CD8-positive, alpha-beta memory T cell (primary cell): ENCODE data around the gene CCDC194. TPM values are rescaled to one million over a fixed set of nuclear protein-coding genes. Genes with fewer than 3 reads are reported as not detected.
A peak's percentile ranks its signal among the peaks of the same experiment; 100 is the strongest.

Source experiments
- CTCF ChIA-PET: fragments of 350-600 bp; sonication (Branson Sonifier 250); formaldehyde crosslinking; loops from one replicate; lab custom pipeline; 2021; ENCODE audit warnings: antibody characterized with exemption; lab: Charles Lee
- POLR2A ChIA-PET: fragments of 350-600 bp; sonication (Branson Sonifier 250); formaldehyde crosslinking; loops from one replicate; lab custom pipeline; 2021; ENCODE audit warnings: antibody characterized with exemption; lab: Charles Lee
- DNase-seq, 5 donors: peaks; one replicate each; pipeline versions ENCODE4 v3.0.0 to v3.0.0-alpha.2; 2020 to 2022; ENCODE audit warnings: mixed read lengths in 1 of 5
- H3K27ac ChIP-seq: one replicate; pipeline ENCODE4 v1.7.0; 2013; ENCODE audit warnings: low read depth, mild to moderate bottlenecking, low read length, moderate library complexity
- H3K27me3 ChIP-seq: 2 replicates; pipeline ENCODE4 v1.7.0; 2013; ENCODE audit warnings: low read length, mild to moderate bottlenecking; ENCODE audit not compliant: insufficient read depth, poor library complexity, severe bottlenecking
- H3K36me3 ChIP-seq: 2 replicates; pipeline ENCODE4 v1.7.0; 2013; ENCODE audit warnings: mild to moderate bottlenecking, low read length, moderate library complexity; ENCODE audit not compliant: insufficient read depth
- H3K4me1 ChIP-seq: 2 replicates; pipeline ENCODE4 v1.7.0; 2013; ENCODE audit warnings: mild to moderate bottlenecking, low read length, moderate library complexity; ENCODE audit not compliant: insufficient read depth
- H3K4me3 ChIP-seq: 2 replicates; pipeline ENCODE4 v1.7.0; 2013; ENCODE audit warnings: mild to moderate bottlenecking, low read length
- H3K9me3 ChIP-seq: 2 replicates; pipeline ENCODE4 v1.7.0; 2013; ENCODE audit warnings: mild to moderate bottlenecking, low read length
- H3K27ac Mint-ChIP-seq, 8 donors: one replicate each; pipeline ENCODE4 v1.8.0; 2020 to 2021; ENCODE audit warnings: mixed read lengths in 8 of 8, mild to moderate bottlenecking in 6 of 8, inconsistent platforms in 3 of 8, moderate library complexity in 3 of 8
- H3K27me3 Mint-ChIP-seq, 2 donors: one replicate each; pipeline ENCODE4 v1.8.0; 2020 to 2021; ENCODE audit warnings: mixed read lengths in 2 of 2, mild to moderate bottlenecking in 1 of 2, moderate library complexity in 1 of 2
- H3K36me3 Mint-ChIP-seq, 3 donors: one replicate each; pipeline ENCODE4 v1.8.0; 2020 to 2021; ENCODE audit warnings: mixed read lengths in 3 of 3, inconsistent platforms in 1 of 3, mild to moderate bottlenecking in 1 of 3
- H3K4me1 Mint-ChIP-seq, 3 donors: one replicate each; pipeline ENCODE4 v1.8.0; 2020 to 2021; ENCODE audit warnings: mixed read lengths in 3 of 3, inconsistent platforms in 1 of 3, mild to moderate bottlenecking in 1 of 3
- H3K4me3 Mint-ChIP-seq, 7 donors: one replicate each; pipeline ENCODE4 v1.8.0; 2020 to 2021; ENCODE audit warnings: mixed read lengths in 7 of 7, mild to moderate bottlenecking in 6 of 7, moderate library complexity in 4 of 7, inconsistent platforms in 2 of 7
- H3K9me3 Mint-ChIP-seq, 5 donors: one replicate each; pipeline ENCODE4 v1.8.0; 2020 to 2022; ENCODE audit warnings: mixed read lengths in 5 of 5, mild to moderate bottlenecking in 3 of 5, moderate library complexity in 2 of 5, inconsistent platforms in 1 of 5
- polyA plus RNA-seq: library from polyadenylated mRNA; unstranded; fragments of 300-500 nt; fragmentation: Illumina TruSeq; gene quantifications from one replicate; pipeline ENCODE4 v1.2.3, GENCODE V29; 2021
- total RNA-seq, 2 experiments: library from RNA; stranded (reverse); gene quantifications; one replicate each; pipeline ENCODE4 v1.2.3, GENCODE V29; 2021

The CCDC194 gene
- total and polyA plus RNA-seq, 3 experiments from 2014 or later, result 1.1 to 1.5 TPM; not detected in 1

DNA sequence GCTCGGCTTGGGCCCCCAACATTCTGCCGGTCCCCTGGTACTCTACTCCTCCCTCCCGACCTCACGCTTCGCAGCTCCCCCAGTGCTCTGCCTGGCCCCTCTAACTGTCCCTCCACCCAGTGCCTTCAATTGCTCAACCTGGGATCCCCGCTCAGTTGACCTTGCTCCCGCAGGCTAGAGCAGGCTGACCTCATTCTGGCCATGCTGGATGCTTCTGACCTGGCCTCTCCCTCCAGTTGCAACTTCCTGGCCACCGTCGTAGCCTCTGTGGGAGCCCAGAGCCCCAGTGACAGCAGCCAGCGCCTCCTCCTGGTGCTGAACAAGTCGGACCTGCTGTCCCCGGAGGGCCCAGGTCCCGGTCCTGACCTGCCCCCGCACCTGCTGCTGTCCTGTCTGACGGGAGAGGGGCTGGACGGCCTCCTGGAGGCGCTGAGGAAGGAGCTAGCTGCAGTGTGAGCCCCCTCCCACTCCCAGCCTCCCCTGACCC, 53.1 kb downstream of the CCDC194 start:
- Histone ChIP-seq H3K4me3 (no peak overlapping the region), H3K27me3 (no peaks in the 10 kb centered on the region), H3K9me3 (no peaks in the 10 kb centered on the region), H3K4me1 (peaks cover 8% of the 10 kb centered on the region), H3K36me3 (no peaks in the 10 kb centered on the region), H3K27ac (no peak overlapping the region)
- DNase-seq, result no peak
- Mint-ChIP-seq H3K27ac (no peak overlapping the region), H3K4me3 (peak overlapping the region in 1 of 7 donors; percentile 54), H3K4me1 (peaks cover 12 to 29% (median 16%) of the 10 kb centered on the region in 3 donors), H3K9me3 (no peaks in the 10 kb centered on the region), H3K36me3 (peaks cover 0 to 21% (median 0%) of the 10 kb centered on the region in 3 donors), H3K27me3 (no peaks in the 10 kb centered on the region)
- ChIA-PET POLR2A (no interaction called here), CTCF (interaction anchor here (0.5 kb wide), 1 partner anchor 39 kb away, joined by 3 read pairs; no protein-coding TSS in a partner anchor)

Other genes with a start within 250 kb of the CCDC194 start
- 10 to 100 TPM; 31.9 to 35.4 TPM for gene USE1, start 178.8 kb downstream of the CCDC194 start, total RNA-seq
- gene USE1, start 178.8 kb downstream of the CCDC194 start, polyA plus RNA-seq, result 33.6 TPM
- gene OCEL1, start 168.0 kb downstream of the CCDC194 start, total RNA-seq, result 10 to 100 TPM; 15.0 to 16.8 TPM
- gene OCEL1, start 168.0 kb downstream of the CCDC194 start, polyA plus RNA-seq, result 35.5 TPM
- gene NR2F6, start 148.3 kb downstream of the CCDC194 start, total RNA-seq, result 1 to 10 TPM; 7.4 to 7.8 TPM
- gene NR2F6, start 148.3 kb downstream of the CCDC194 start, polyA plus RNA-seq, result 0.94 TPM
- gene USHBP1, start 129.5 kb downstream of the CCDC194 start, total RNA-seq, result under 1 TPM; 0.07 to 0.27 TPM
- not detected for gene USHBP1, start 129.5 kb downstream of the CCDC194 start, polyA plus RNA-seq
- 100 to 1,000 TPM; 124 to 132 TPM for gene BABAM1, start 126.8 kb downstream of the CCDC194 start, total RNA-seq
- gene BABAM1, start 126.8 kb downstream of the CCDC194 start, polyA plus RNA-seq, result 114 TPM
- 10 to 100 TPM; 15.2 to 16.2 TPM for gene ANKLE1, start 112.3 kb downstream of the CCDC194 start, total RNA-seq
- gene ANKLE1, start 112.3 kb downstream of the CCDC194 start, polyA plus RNA-seq, result 0.47 TPM
- 1 to 10 TPM; 5.2 to 6.0 TPM for gene ABHD8, start 90.8 kb downstream of the CCDC194 start, total RNA-seq
- gene ABHD8, start 90.8 kb downstream of the CCDC194 start, polyA plus RNA-seq, result 8.3 TPM
- gene MRPL34, start 88.3 kb downstream of the CCDC194 start, total RNA-seq, result 100 to 1,000 TPM; 136 to 138 TPM
- gene MRPL34, start 88.3 kb downstream of the CCDC194 start, polyA plus RNA-seq, result 227 TPM
- 10 to 100 TPM; 47.9 to 51.1 TPM for gene DDA1, start 84.6 kb downstream of the CCDC194 start, total RNA-seq
- 34.7 TPM for gene DDA1, start 84.6 kb downstream of the CCDC194 start, polyA plus RNA-seq
- 1 to 10 TPM; 4.1 to 5.1 TPM for gene ANO8, start 59.3 kb downstream of the CCDC194 start, total RNA-seq
- gene ANO8, start 59.3 kb downstream of the CCDC194 start, polyA plus RNA-seq, result 0.43 TPM
- 10 to 100 TPM; 47.3 to 55.7 TPM for gene GTPBP3, start 56.6 kb downstream of the CCDC194 start, total RNA-seq
- gene GTPBP3, start 56.6 kb downstream of the CCDC194 start, polyA plus RNA-seq, result 13.3 TPM
- gene PLVAP, start 16.9 kb downstream of the CCDC194 start, total RNA-seq, result not detected
- gene PLVAP, start 16.9 kb downstream of the CCDC194 start, polyA plus RNA-seq, result not detected
- gene BST2, start 11.4 kb upstream of the CCDC194 start, total RNA-seq, result 100 to 1,000 TPM; 116 to 124 TPM
- 192 TPM for gene BST2, start 11.4 kb upstream of the CCDC194 start, polyA plus RNA-seq
- 10 to 100 TPM; 34.5 to 39.2 TPM for gene MVB12A, start 25.9 kb upstream of the CCDC194 start, total RNA-seq
- gene MVB12A, start 25.9 kb upstream of the CCDC194 start, polyA plus RNA-seq, result 26.9 TPM
- gene TMEM221, start 54.5 kb upstream of the CCDC194 start, total RNA-seq, result not detected
- gene TMEM221, start 54.5 kb upstream of the CCDC194 start, polyA plus RNA-seq, result not detected
- not detected for gene NXNL1, start 66.7 kb upstream of the CCDC194 start, total RNA-seq
- not detected for gene NXNL1, start 66.7 kb upstream of the CCDC194 start, polyA plus RNA-seq
- 1 to 10 TPM; 2.0 to 3.7 TPM for gene SLC27A1, start 76.3 kb upstream of the CCDC194 start, total RNA-seq
- gene SLC27A1, start 76.3 kb upstream of the CCDC194 start, polyA plus RNA-seq, result 6.6 TPM
- gene PGLS, start 117.5 kb upstream of the CCDC194 start, total RNA-seq, result 10 to 100 TPM; 56.6 to 71.1 TPM
- gene PGLS, start 117.5 kb upstream of the CCDC194 start, polyA plus RNA-seq, result 78.4 TPM
- gene COLGALT1, start 161.5 kb upstream of the CCDC194 start, total RNA-seq, result 100 to 1,000 TPM in 1 of 2 experiments, 10 to 100 TPM in 1; 94.8 to 104 TPM
- gene COLGALT1, start 161.5 kb upstream of the CCDC194 start, polyA plus RNA-seq, result 25.3 TPM